B cell (primary cell): Measurements from ENCODE around the gene CDC37. TPM values are rescaled to one million over a fixed set of nuclear protein-coding genes. Genes with fewer than 3 reads are reported as not detected.

Experiments used
- ATAC-seq: fragments of 200-7000 bp; cut with Tn5 transposase; one replicate; pipeline ENCODE4 v1.10.0; 2021; ENCODE audit warnings: low read depth, mild to moderate bottlenecking, moderate number of reproducible peaks, moderate library complexity
- CTCF ChIA-PET: fragments of 350-600 bp; sonication (Branson Sonifier 250); formaldehyde crosslinking; loops from one replicate; lab custom pipeline; 2021; ENCODE audit warnings: antibody characterized with exemption, inconsistent platforms; lab: Charles Lee
- POLR2A ChIA-PET: fragments of 350-600 bp; sonication (Branson Sonifier 250); formaldehyde crosslinking; loops from one replicate; lab custom pipeline; 2021; ENCODE audit warnings: antibody characterized with exemption; lab: Charles Lee
- DNase-seq: peaks from one replicate; pipeline ENCODE4 v3.0.0; 2013
- H2AFZ ChIP-seq: 2 replicates; pipeline ENCODE4 v1.6.1; 2012; ENCODE audit warnings: mild to moderate bottlenecking, low read depth, low read length; ENCODE audit not compliant: insufficient read depth, poor library complexity, severe bottlenecking
- H3K27ac ChIP-seq, 2 donors: 1 replicate in 1 of 2; 2 replicates in 1 of 2; pipeline ENCODE4 v1.5.1; 2012 to 2013; ENCODE audit warnings: low read length in 2 of 2, mild to moderate bottlenecking in 2 of 2, moderate library complexity in 1 of 2
- H3K27me3 ChIP-seq, 4 experiments: fragments of 200-600 bp in 1 of 4; sonication (generic) in 1 of 4; replicated peaks in 1 of 4; 1 replicate in 2 of 4; 2 replicates in 2 of 4; pipeline versions ENCODE4 v1.6.1 to v1.7.0; 2013 to 2016; ENCODE audit warnings: low read length in 3 of 4, mild to moderate bottlenecking in 2 of 4, mixed read lengths in 1 of 4, moderate library complexity in 1 of 4; ENCODE audit not compliant: insufficient read depth in 4 of 4, control insufficient read depth in 3 of 4; ENCODE audit errors: control extremely low read depth in 1 of 4
- H3K36me3 ChIP-seq, 2 experiments: replicated peaks in 1 of 2; 1 replicate in 1 of 2; 2 replicates in 1 of 2; pipeline versions ENCODE4 v1.6.1 to v1.7.1; 2013; ENCODE audit warnings: low read length in 1 of 2; ENCODE audit not compliant: insufficient read depth in 2 of 2, control insufficient read depth in 1 of 2; ENCODE audit errors: control extremely low read depth in 1 of 2, extremely low read depth in 1 of 2
- H3K4me1 ChIP-seq, 2 donors: fragments of 200-600 bp in 1 of 2; sonication (generic) in 1 of 2; 1 replicate in 1 of 2; 2 replicates in 1 of 2; pipeline versions ENCODE4 v1.5.1 to v1.6.1; 2013 to 2017; ENCODE audit warnings: low read length in 2 of 2; ENCODE audit not compliant: control insufficient read depth in 2 of 2, insufficient read depth in 2 of 2
- H3K4me2 ChIP-seq: replicated peaks from 2 replicates; pipeline ENCODE3; 2012; ENCODE audit warnings: mild to moderate bottlenecking, low read depth, low read length; ENCODE audit not compliant: poor library complexity, severe bottlenecking
- H3K4me3 ChIP-seq, 5 experiments: fragments of 200-600 bp in 1 of 5; sonication (generic) in 1 of 5; 1 replicate in 3 of 5; 2 replicates in 2 of 5; pipeline versions ENCODE4 v1.5.1 to v1.7.0; 2011 to 2016; ENCODE audit warnings: low read length in 4 of 5, mild to moderate bottlenecking in 4 of 5, low read depth in 2 of 5, control low read depth in 1 of 5, moderate library complexity in 1 of 5; ENCODE audit not compliant: insufficient read depth in 1 of 5; ENCODE audit errors: control extremely low read depth in 1 of 5, extremely low read depth in 1 of 5
- H3K79me2 ChIP-seq: fragments of 200-600 bp; sonication (generic); one replicate; pipeline ENCODE4 v1.6.0; 2016; ENCODE audit warnings: low read length; ENCODE audit not compliant: control insufficient read depth, insufficient read depth
- H3K9ac ChIP-seq: fragments of 200-600 bp; sonication (generic); 2 replicates; pipeline ENCODE4 v1.6.1; 2017; ENCODE audit warnings: mild to moderate bottlenecking, low read length, moderate library complexity
- H3K9me3 ChIP-seq, 3 donors: one replicate each; pipeline versions ENCODE4 v1.6.1 to v1.7.1; 2013; ENCODE audit warnings: low read length in 2 of 3; ENCODE audit not compliant: control insufficient read depth in 2 of 3, insufficient read depth in 1 of 3; ENCODE audit errors: control extremely low read depth in 1 of 3
- H4K20me1 ChIP-seq: 2 replicates; pipeline ENCODE4 v1.6.0; 2012; ENCODE audit warnings: mild to moderate bottlenecking, low read length; ENCODE audit not compliant: insufficient read depth, control insufficient read depth, poor library complexity, severe bottlenecking
- H3K27ac Mint-ChIP-seq: one replicate; pipeline ENCODE4 v1.8.0; 2021; ENCODE audit warnings: mixed read lengths
- H3K27me3 Mint-ChIP-seq: one replicate; pipeline ENCODE4 v1.8.0; 2021; ENCODE audit warnings: mixed read lengths
- H3K4me1 Mint-ChIP-seq: one replicate; pipeline ENCODE4 v1.8.0; 2021; ENCODE audit warnings: mixed read lengths
- H3K4me3 Mint-ChIP-seq: one replicate; pipeline ENCODE4 v1.8.0; 2021; ENCODE audit warnings: mixed read lengths
- H3K9me3 Mint-ChIP-seq: one replicate; pipeline ENCODE4 v1.8.0; 2022; ENCODE audit warnings: mixed read lengths; ENCODE audit not compliant: insufficient read depth
- EZH2 ChIP-seq: IDR thresholded peaks from 2 replicates; pipeline ENCODE4 v1.6.1; 2012; ENCODE audit warnings: borderline replicate concordance, low read depth, mild to moderate bottlenecking, moderate library complexity, low read length; ENCODE audit not compliant: insufficient read depth, poor library complexity, severe bottlenecking
- WGBS: methylation state at CpG from one replicate; pipeline ENCODE4 v1.1.5; 2013; ENCODE audit warnings: missing lambda C conversion rate; ENCODE audit not compliant: insufficient coverage; 5-methylcytosine and 5-hydroxymethylcytosine counted together
- intact Hi-C: fragments of 100-400 bp; cut with micrococcal nuclease; formaldehyde crosslinking; loops from one replicate; pipeline ENCODE4 v1.10.0; 2022
- polyA plus RNA-seq: library from polyadenylated mRNA; depleted of rRNA; stranded (reverse); fragments of >200 nt; gene quantifications from 2 replicates; pipeline ENCODE4 v1.2.3, GENCODE V29; 2012
- total RNA-seq, 2 donors: library from RNA; stranded (reverse); fragments of 120-200 nt in 1 of 2; gene quantifications; 1 replicate in 1 of 2; 2 replicates in 1 of 2; pipeline versions ENCODE4 v1.2.3 to v1.2.4, GENCODE V29; 2013 to 2022
- TF ChIP-seq, protein P1 (sequence below): fragments of 200-600 bp; IDR thresholded peaks from one replicate; pipeline ENCODE4 v1.8.0; 2022; ENCODE audit warnings: antibody characterized with exemption, mild to moderate bottlenecking

The CDC37 gene
- total and polyA plus RNA-seq, 2 donors (not counting 1 experiment from before 2014, with no cell fraction given): 193 to 408 TPM

GRCh38 chr19:10431943-10432735 is 28.8 kb upstream of the CDC37 start:
- Mint-ChIP-seq H3K27ac (peak overlapping the region; percentile 91), H3K9me3 (no peaks in the 10 kb centered on the region), H3K27me3 (peaks cover 13% of the 10 kb centered on the region), H3K4me3 (peak overlapping the region; percentile 94), H3K4me1 (peaks cover 60% of the 10 kb centered on the region)
- Histone ChIP-seq H2AFZ (peak overlapping the region; percentile 64), H3K4me3 (peak overlapping the region in 4 of 5 experiments; percentile 29 to 60 (median 43)), H3K79me2 (no peaks in the 10 kb centered on the region), H3K9ac (peak overlapping the region; percentile 40), H3K4me2 (peak overlapping the region; percentile 82), H3K27me3 (peaks cover 0 to 25% (median 12%) of the 10 kb centered on the region in 4 experiments), H3K9me3 (peaks cover 0 to 11% (median 0%) of the 10 kb centered on the region in 3 donors), H3K36me3 (no peaks in the 10 kb centered on the region), H3K27ac (no peak overlapping the region), H4K20me1 (no peaks in the 10 kb centered on the region), H3K4me1 (peaks cover 49 to 55% of the 10 kb centered on the region in 2 donors)
- ATAC-seq: peak; percentile 53
- intact Hi-C loops: loop anchor here (1.0 kb wide), 1 partner anchor 29 kb away; the partner anchor contains the start of gene CDC37
- CTCF ChIA-PET: interaction anchor here (0.9 to 2.2 kb wide), 3 partner anchors 15 to 194 kb away, joined by 3 to 15 read pairs (median 12); no protein-coding TSS in a partner anchor
- TF ChIP-seq, protein P1, sequence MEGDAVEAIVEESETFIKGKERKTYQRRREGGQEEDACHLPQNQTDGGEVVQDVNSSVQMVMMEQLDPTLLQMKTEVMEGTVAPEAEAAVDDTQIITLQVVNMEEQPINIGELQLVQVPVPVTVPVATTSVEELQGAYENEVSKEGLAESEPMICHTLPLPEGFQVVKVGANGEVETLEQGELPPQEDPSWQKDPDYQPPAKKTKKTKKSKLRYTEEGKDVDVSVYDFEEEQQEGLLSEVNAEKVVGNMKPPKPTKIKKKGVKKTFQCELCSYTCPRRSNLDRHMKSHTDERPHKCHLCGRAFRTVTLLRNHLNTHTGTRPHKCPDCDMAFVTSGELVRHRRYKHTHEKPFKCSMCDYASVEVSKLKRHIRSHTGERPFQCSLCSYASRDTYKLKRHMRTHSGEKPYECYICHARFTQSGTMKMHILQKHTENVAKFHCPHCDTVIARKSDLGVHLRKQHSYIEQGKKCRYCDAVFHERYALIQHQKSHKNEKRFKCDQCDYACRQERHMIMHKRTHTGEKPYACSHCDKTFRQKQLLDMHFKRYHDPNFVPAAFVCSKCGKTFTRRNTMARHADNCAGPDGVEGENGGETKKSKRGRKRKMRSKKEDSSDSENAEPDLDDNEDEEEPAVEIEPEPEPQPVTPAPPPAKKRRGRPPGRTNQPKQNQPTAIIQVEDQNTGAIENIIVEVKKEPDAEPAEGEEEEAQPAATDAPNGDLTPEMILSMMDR: no peak
- no peak for TF ChIP-seq EZH2
- POLR2A ChIA-PET: interaction anchor here (0.6 to 1.8 kb wide), 8 partner anchors 17 to 316 kb away, joined by 3 to 17 read pairs (median 4); partner anchors contain the start of gene TYK2
- whole genome bisulfite sequencing: 3% methylated on average over 48 of the region's 64 CpGs
- DNase-seq: peak; percentile 88
